Activated CD8-positive, alpha-beta memory T cell treated with anti-CD3 and anti-CD28 coated beads, Interleukin-2, amount 50 U/mL, for 1 hour (primary cell): Measurements from ENCODE around the gene ZDHHC1.
"Not testable (repeated sequence)": the region's sequence is repeated elsewhere in the genome, so short reads cannot be mapped to it uniquely, and the experiment has no call there.

Experiments
- DNase-seq: peaks from one replicate; pipeline ENCODE4 v3.0.0-alpha.2; 2020; ENCODE audit errors: extremely low read depth

Gene ZDHHC1

GRCh38 chr16:67361038-67361437 is 55.2 kb downstream of the ZDHHC1 start:
- no peak for DNase-seq

GRCh38 chr16:67359540-67360269 is 56.6 kb downstream of the ZDHHC1 start:
- DNase-seq, result not testable (repeated sequence)

- no peak for DNase-seq
These were observed 58.7 kb downstream of the ZDHHC1 start for GRCh38 chr16:67357561-67357960.

- no peak for DNase-seq
These were observed 59.9 kb downstream of the ZDHHC1 start for GRCh38 chr16:67356396-67356795.

- not testable (repeated sequence) for DNase-seq
These were observed 63.8 kb downstream of the ZDHHC1 start for GRCh38 chr16:67352463-67352862.

GRCh38 chr16:67350324-67350723 is 66.0 kb downstream of the ZDHHC1 start:
- no peak for DNase-seq

GRCh38 chr16:67349172-67349571 is 67.1 kb downstream of the ZDHHC1 start:
- no peak for DNase-seq

GRCh38 chr16:67346341-67346740 is 69.9 kb downstream of the ZDHHC1 start:
- DNase-seq, result no peak

- no peak for DNase-seq
These were observed 70.9 kb downstream of the ZDHHC1 start for GRCh38 chr16:67345401-67345800.
